Sigmoid colon (tissue), 7 donors: ENCODE results near the gene ZNF134. TPM values are rescaled to one million over a fixed set of nuclear protein-coding genes. Genes with fewer than 3 reads are reported as not detected.

Experiments
- DNase-seq: peaks from one replicate; pipeline ENCODE4 v3.0.0-alpha.2; 2019
- H3K27ac ChIP-seq, 4 donors: fragments of 200-600 bp; sonication (generic); one replicate each; pipeline ENCODE4 v1.5.1; 2016 to 2019; ENCODE audit warnings: mild to moderate bottlenecking in 1 of 4
- H3K27me3 ChIP-seq, 3 donors: fragments of 200-600 bp; sonication (generic); one replicate each; pipeline ENCODE4 v1.5.1; 2019; ENCODE audit warnings: mild to moderate bottlenecking in 1 of 3
- H3K36me3 ChIP-seq, 4 donors: fragments of 200-600 bp; sonication (generic); one replicate each; pipeline ENCODE4 v1.5.1; 2016 to 2019
- H3K4me1 ChIP-seq, 4 donors: fragments of 200-600 bp; sonication (generic); one replicate each; pipeline ENCODE4 v1.5.1; 2017 to 2019
- H3K4me3 ChIP-seq, 4 donors: fragments of 200-600 bp; sonication (generic); one replicate each; pipeline ENCODE4 v1.5.1; 2017 to 2019; ENCODE audit warnings: mild to moderate bottlenecking in 2 of 4, moderate library complexity in 1 of 4
- H3K9me3 ChIP-seq, 4 donors: fragments of 200-600 bp in 3 of 4; sonication (generic) in 3 of 4; one replicate each; pipeline versions ENCODE4 v1.5.1 to v1.6.1; 2013 to 2019
- EP300 ChIP-seq, 4 donors: sonication (generic); formaldehyde crosslinking; IDR thresholded peaks; one replicate each; pipeline ENCODE4 v1.6.1; 2017; ENCODE audit warnings: antibody characterized with exemption in 4 of 4
- POLR2A ChIP-seq, 2 donors: fragments of 450-650 bp; IDR thresholded peaks; one replicate each; pipeline ENCODE4 v1.6.1; 2016; ENCODE audit warnings: antibody characterized with exemption in 2 of 2, mild to moderate bottlenecking in 2 of 2, moderate library complexity in 2 of 2
- POLR2AphosphoS5 ChIP-seq, 4 donors: sonication (generic); formaldehyde crosslinking; IDR thresholded peaks; one replicate each; pipeline ENCODE4 v1.6.1; 2017; ENCODE audit warnings: antibody characterized with exemption in 4 of 4
- WGBS, 2 donors: extraction: QIAGEN DNeasy Blood & Tissue Kit; methylation state at CpG; one replicate each; pipeline ENCODE4 v1.1.7; 2013; 5-methylcytosine and 5-hydroxymethylcytosine counted together
- intact Hi-C: fragments of 100-400 bp; cut with DNase I; formaldehyde crosslinking; loops from one replicate; pipeline ENCODE4 v1.15.1; 2023
- polyA plus RNA-seq, 3 donors: library from polyadenylated mRNA; stranded (reverse); fragments of 200-250 nt; gene quantifications; one replicate each; pipeline ENCODE4 v1.2.3, GENCODE V29; 2013
- total RNA-seq, 4 donors: library from RNA; depleted of rRNA; stranded (reverse); fragments of >200 nt; gene quantifications; one replicate each; pipeline ENCODE4 v1.1.0, GENCODE V29; 2016
- TF ChIP-seq, protein P1 (sequence below), 4 experiments: fragments of 450-650 bp in 3 of 4; fragments of 200-600 bp in 1 of 4; IDR thresholded peaks; one replicate each; pipeline ENCODE4 v1.5.1; 2016 to 2019; ENCODE audit warnings: antibody characterized with exemption in 4 of 4, mild to moderate bottlenecking in 3 of 4, moderate library complexity in 2 of 4
- donor health status: healthy with polysubstance abuse.
- donor health status: Bipolar disorder and iron deficiency.
- donor health status: healthy.

Gene ZNF134
- total RNA-seq: 10 to 100 TPM; 10.8 to 23.2 (median 17.0) TPM
- polyA plus RNA-seq: 1 to 10 TPM in 2 of 3 donors, under 1 TPM in 1; 0.92 to 6.5 (median 4.2) TPM

DNA sequence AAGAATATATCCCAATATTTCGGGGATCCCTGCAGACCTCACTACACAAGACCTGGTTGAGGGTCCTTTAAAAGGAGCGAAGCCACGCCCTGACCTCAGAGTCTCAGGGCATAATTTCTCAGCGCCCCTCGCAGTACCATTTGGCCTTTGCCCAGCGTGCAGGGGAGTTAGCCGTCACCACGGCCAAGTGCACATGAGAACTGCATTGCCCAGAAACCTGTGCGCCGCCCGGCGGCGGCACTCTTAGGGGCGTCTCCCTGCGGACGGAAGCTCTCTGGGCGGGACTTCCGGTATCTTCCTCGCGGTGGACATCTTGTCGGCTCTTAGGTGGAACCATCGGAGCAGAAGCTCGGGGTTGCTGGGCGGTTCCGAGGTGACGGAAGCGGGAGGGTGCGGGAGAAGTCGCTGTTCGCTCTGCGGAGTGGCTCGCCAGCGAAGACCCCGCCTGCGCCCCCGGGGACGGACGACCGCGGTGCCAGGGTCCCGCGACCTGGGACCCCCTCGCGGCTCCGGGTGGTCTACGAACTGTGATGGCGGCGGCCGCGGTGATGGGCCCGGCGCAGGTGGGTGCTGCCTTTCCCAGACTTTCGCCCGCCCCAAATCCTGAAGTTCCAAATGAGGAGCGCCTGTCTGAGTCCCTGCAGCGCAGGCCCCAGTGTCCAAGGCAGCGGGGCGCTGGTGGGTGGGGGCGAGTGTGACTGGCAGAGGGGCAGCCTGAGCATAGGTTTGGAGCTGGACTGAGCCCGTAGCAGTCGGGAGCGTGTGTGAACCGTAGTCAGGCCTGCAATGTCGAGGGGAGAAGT, at the start of gene ZNF134:
TSS of gene ZNF134 (plus strand) at position 302 of the 803 bp plus-strand sequence. CDS start 5,227 bp downstream, outside the sequence.
- H3K4me3 ChIP-seq: peak within 1 kb of the TSS; percentile 89 to 98 (median 94)
- peak; percentile 93 for DNase-seq
- intact Hi-C loops: no loop called here
- H3K36me3 ChIP-seq: peaks cover 9 to 39% (median 34%) of the 10 kb centered on the region in 4 donors
- 2 to 4% methylated on average over 64 of the region's 64 CpGs for WGBS, 2 donors
- H3K4me1 ChIP-seq: peaks cover 0 to 16% (median 11%) of the 10 kb centered on the region in 4 donors
- peak within 1 kb of the TSS; percentile 69 to 83 (median 80) for H3K27ac ChIP-seq
- H3K9me3 ChIP-seq: peaks cover 31 to 44% (median 43%) of the 10 kb centered on the region in 4 donors
- TF ChIP-seq, protein P1, sequence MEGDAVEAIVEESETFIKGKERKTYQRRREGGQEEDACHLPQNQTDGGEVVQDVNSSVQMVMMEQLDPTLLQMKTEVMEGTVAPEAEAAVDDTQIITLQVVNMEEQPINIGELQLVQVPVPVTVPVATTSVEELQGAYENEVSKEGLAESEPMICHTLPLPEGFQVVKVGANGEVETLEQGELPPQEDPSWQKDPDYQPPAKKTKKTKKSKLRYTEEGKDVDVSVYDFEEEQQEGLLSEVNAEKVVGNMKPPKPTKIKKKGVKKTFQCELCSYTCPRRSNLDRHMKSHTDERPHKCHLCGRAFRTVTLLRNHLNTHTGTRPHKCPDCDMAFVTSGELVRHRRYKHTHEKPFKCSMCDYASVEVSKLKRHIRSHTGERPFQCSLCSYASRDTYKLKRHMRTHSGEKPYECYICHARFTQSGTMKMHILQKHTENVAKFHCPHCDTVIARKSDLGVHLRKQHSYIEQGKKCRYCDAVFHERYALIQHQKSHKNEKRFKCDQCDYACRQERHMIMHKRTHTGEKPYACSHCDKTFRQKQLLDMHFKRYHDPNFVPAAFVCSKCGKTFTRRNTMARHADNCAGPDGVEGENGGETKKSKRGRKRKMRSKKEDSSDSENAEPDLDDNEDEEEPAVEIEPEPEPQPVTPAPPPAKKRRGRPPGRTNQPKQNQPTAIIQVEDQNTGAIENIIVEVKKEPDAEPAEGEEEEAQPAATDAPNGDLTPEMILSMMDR (IDR thresholded peaks at IDR 0.05): no peak
- TF ChIP-seq POLR2A (IDR thresholded peaks at IDR 0.05): peak in 1 of 2 donors; percentile 18
- TF ChIP-seq POLR2AphosphoS5 (IDR thresholded peaks at IDR 0.05): peak; percentile 46 to 78 (median 66)
- no peaks in the 10 kb centered on the region for H3K27me3 ChIP-seq

DNA sequence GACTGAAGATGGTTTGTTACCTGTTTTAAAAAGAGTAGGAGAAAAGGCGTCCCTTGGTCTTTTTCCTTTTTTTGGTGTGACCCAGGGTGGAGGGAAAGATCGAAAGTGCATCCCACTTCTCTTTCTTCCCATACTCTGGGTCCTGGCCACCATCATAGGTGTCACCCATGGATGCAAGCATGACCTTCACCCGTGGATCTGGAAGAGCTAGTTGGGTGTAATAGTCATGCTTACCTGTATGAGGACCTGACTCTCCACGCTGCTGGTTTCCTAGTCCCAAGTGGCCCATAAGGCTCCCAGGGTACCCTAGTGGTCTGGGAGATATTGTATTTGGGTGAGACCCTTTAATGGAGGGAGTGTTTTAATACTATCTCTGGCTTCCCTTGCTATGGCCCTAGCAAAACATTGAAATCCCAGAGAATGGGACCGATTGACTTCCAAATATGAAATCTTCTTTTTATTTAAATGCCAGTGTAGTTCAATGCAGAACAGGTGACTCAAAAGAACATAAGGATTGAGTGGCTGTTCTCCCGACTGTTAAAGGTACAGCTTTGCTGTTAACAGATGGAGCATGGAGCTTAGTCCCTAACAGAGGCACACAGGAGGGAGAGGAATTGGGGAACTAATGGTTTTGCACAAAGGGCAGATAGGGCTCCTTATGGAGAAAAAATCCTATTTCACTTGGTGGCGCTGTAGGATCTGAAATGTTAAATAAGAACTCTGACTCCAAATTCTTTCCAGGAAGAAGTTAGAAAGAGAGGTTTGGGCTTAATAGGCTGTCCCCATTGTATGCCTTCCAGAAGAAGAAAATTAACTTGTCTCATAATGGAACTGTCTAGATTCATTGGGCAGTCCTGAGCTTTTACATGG, 47.4 kb upstream of the ZNF134 start:
- peaks cover 34 to 71% (median 48%) of the 10 kb centered on the region in 4 donors for H3K9me3 ChIP-seq
- no peaks in the 10 kb centered on the region for H3K27me3 ChIP-seq
- H3K36me3 ChIP-seq: peaks cover 0 to 16% (median 2%) of the 10 kb centered on the region in 4 donors
- intact Hi-C loops: no loop called here
- TF ChIP-seq POLR2AphosphoS5 (IDR thresholded peaks at IDR 0.05) (no peak), POLR2A (IDR thresholded peaks at IDR 0.05) (no peak), EP300 (IDR thresholded peaks at IDR 0.05) (no peak)
- TF ChIP-seq, protein P1 (IDR thresholded peaks at IDR 0.05): no peak
- H3K4me1 ChIP-seq: no peaks in the 10 kb centered on the region
- H3K27ac ChIP-seq: no peak overlapping the region
- no peak overlapping the region for H3K4me3 ChIP-seq
- no peak for DNase-seq
- WGBS, 2 donors: 61 to 63% methylated on average over 7 of the region's 7 CpGs

DNA sequence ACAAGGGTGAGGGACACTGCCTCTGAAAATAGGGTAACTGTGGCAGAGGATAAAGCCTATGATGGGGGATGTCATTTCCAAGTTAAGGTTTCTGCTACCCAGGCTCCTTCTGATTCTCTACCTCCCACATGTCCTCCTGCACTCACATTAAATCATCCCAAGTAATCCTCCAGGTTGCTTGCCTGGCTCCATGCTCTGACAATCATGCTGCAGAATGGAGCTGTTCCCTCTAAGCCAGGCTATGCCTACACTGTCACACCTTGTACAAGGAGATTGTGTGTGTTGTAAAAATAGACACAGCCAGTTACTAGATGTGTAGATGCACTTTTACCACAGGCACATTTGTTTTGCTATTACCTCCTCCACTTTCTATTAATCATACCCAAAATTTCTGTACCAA, 43.3 kb upstream of the ZNF134 start:
- Histone ChIP-seq H3K27me3 (no peaks in the 10 kb centered on the region), H3K4me1 (no peaks in the 10 kb centered on the region), H3K9me3 (peaks cover 70 to 96% (median 77%) of the 10 kb centered on the region in 4 donors), H3K27ac (no peak overlapping the region), H3K4me3 (no peak overlapping the region), H3K36me3 (peaks cover 33 to 56% (median 43%) of the 10 kb centered on the region in 4 donors)
- intact Hi-C loops: no loop called here
- TF ChIP-seq EP300 (IDR thresholded peaks at IDR 0.05) (no peak), POLR2A (IDR thresholded peaks at IDR 0.05) (no peak)
- TF ChIP-seq, protein P1 (IDR thresholded peaks at IDR 0.05): no peak
- DNase-seq: no peak

DNA sequence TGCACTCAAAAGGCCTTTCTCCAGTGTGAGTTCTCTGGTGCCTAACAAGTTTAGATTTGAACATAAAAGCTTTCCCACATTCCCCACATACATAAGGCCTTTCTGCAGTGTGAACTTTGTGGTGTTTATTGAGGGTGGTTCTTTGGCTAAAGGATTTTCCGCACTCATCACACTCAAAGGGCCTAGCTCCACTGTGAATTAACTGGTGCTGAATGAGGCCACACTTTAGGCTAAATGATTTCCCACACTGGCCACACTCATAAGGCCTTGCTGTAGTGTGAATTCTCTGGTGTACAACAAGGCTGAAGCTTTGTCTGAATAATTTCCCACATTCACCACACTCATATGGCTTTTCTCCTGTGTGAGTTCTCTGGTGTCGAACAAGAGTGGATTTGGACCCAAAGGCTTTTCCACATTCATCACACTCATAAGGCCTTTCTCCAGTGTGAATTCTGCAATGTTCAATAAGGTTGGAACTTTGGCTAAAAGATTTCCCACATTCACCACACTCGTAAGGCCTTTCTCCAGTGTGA, 41.6 kb upstream of the ZNF134 start:
- H3K4me1 ChIP-seq: peaks cover 0 to under 1% (median 0%) of the 10 kb centered on the region in 4 donors
- TF ChIP-seq POLR2AphosphoS5 (IDR thresholded peaks at IDR 0.05) (no peak), POLR2A (IDR thresholded peaks at IDR 0.05) (no peak), EP300 (IDR thresholded peaks at IDR 0.05) (no peak)
- TF ChIP-seq, protein P1 (IDR thresholded peaks at IDR 0.05): no peak
- peaks cover 62 to 80% (median 68%) of the 10 kb centered on the region in 4 donors for H3K9me3 ChIP-seq
- WGBS, 2 donors: 95 to 97% methylated on average over 3 of the region's 3 CpGs
- peaks cover 33 to 72% (median 52%) of the 10 kb centered on the region in 4 donors for H3K36me3 ChIP-seq
- no peaks in the 10 kb centered on the region for H3K27me3 ChIP-seq
- intact Hi-C loops: no loop called here
- H3K27ac ChIP-seq: no peak overlapping the region
- H3K4me3 ChIP-seq: no peak overlapping the region
- no peak for DNase-seq
